ENCODE results near the gene CFAP52.
"Not testable (repeated sequence)": the region's sequence is repeated elsewhere in the genome, so short reads cannot be mapped to it uniquely, and the experiment has no call there.

Gene CFAP52

DNA sequence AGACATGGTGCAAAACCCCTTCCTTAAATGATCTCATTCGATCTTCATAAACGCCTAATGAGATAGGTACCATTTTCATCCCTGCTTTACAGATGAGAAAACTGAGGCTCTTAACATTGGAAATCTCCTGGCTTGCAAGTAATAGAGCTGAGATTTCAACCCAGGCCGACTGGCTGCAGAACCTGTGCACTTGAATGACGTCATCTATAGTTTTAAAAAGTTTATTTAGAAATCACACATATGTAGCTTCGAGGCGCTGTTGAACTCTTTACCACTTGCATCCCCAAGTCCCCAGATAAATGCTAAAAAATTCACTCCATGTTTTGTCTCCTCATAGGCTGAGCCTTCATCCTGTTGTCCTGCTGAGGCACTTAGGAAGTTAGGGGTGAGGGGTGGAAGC lies 30.0 kb downstream of the CFAP52 start:
- no peak overlapping the region for H3K27ac ChIP-seq (ENCODE audit: low read depth, low read length)
- no peaks in the 10 kb centered on the region for H3K36me3 ChIP-seq (ENCODE audit: control insufficient read depth in 5 of 5, insufficient read depth in 5 of 5, low read length in 5 of 5)
- H3K9me3 ChIP-seq (ENCODE audit: control insufficient read depth in 5 of 5, low read length in 5 of 5), result no peaks in the 10 kb centered on the region
- no peaks in the 10 kb centered on the region for H3K27me3 ChIP-seq (ENCODE audit: control insufficient read depth in 5 of 5, insufficient read depth in 4 of 5, low read length in 5 of 5)
- H3K4me3 ChIP-seq (ENCODE audit: low read depth in 1 of 5, low read length in 5 of 5), result no peak overlapping the region
- no peak overlapping the region for H3K9ac ChIP-seq (ENCODE audit: low read length in 5 of 5)
- H3K4me1 ChIP-seq (ENCODE audit: control insufficient read depth in 5 of 5, insufficient read depth in 5 of 5, low read length in 5 of 5), result no peaks in the 10 kb centered on the region

DNA sequence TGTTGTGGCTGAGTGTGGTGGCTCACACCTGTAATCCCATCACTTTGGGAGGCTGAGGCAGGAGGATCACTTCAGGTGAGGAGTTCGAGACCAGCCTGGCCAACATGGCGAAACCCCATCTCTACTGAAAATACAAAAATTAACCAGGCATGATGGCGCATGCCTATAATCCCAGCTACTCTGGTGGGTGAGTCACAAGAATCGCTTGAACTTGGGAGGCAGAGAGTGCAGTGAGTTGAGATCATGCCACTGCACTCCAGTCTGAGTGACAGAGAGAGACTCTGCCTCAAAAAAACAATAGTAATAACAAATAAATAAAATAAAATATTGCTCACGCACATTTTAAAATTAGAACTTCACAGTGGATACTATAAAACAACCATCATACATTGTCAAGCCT lies 30.6 kb downstream of the CFAP52 start:
- H3K27ac ChIP-seq (ENCODE audit: low read depth, low read length); H3K9me3 ChIP-seq (ENCODE audit: control insufficient read depth in 5 of 5, low read length in 5 of 5); H3K36me3 ChIP-seq (ENCODE audit: control insufficient read depth in 5 of 5, insufficient read depth in 5 of 5, low read length in 5 of 5); H3K4me1 ChIP-seq (ENCODE audit: control insufficient read depth in 5 of 5, insufficient read depth in 5 of 5, low read length in 5 of 5); H3K27me3 ChIP-seq (ENCODE audit: control insufficient read depth in 5 of 5, insufficient read depth in 4 of 5, low read length in 5 of 5); H3K9ac ChIP-seq (ENCODE audit: low read length in 5 of 5); H3K4me3 ChIP-seq (ENCODE audit: low read depth in 1 of 5, low read length in 5 of 5): not testable (repeated sequence)

GRCh38 chr17:9611557-9611956 lies 35.1 kb downstream of the CFAP52 start:
- Histone ChIP-seq H3K4me3 (ENCODE audit: low read depth in 1 of 5, low read length in 5 of 5) (no peak overlapping the region), H3K36me3 (ENCODE audit: control insufficient read depth in 5 of 5, insufficient read depth in 5 of 5, low read length in 5 of 5) (no peaks in the 10 kb centered on the region), H3K27me3 (ENCODE audit: control insufficient read depth in 5 of 5, insufficient read depth in 4 of 5, low read length in 5 of 5) (no peaks in the 10 kb centered on the region), H3K4me1 (ENCODE audit: control insufficient read depth in 5 of 5, insufficient read depth in 5 of 5, low read length in 5 of 5) (no peaks in the 10 kb centered on the region), H3K9me3 (ENCODE audit: control insufficient read depth in 5 of 5, low read length in 5 of 5) (no peaks in the 10 kb centered on the region), H3K27ac (ENCODE audit: low read depth, low read length) (no peak overlapping the region), H3K9ac (ENCODE audit: low read length in 5 of 5) (no peak overlapping the region)

- Histone ChIP-seq H3K9ac (ENCODE audit: low read length in 5 of 5) (no peak overlapping the region), H3K36me3 (ENCODE audit: control insufficient read depth in 5 of 5, insufficient read depth in 5 of 5, low read length in 5 of 5) (no peaks in the 10 kb centered on the region), H3K27me3 (ENCODE audit: control insufficient read depth in 5 of 5, insufficient read depth in 4 of 5, low read length in 5 of 5) (no peaks in the 10 kb centered on the region), H3K27ac (ENCODE audit: low read depth, low read length) (no peak overlapping the region), H3K9me3 (ENCODE audit: control insufficient read depth in 5 of 5, low read length in 5 of 5) (no peaks in the 10 kb centered on the region), H3K4me3 (ENCODE audit: low read depth in 1 of 5, low read length in 5 of 5) (no peak overlapping the region), H3K4me1 (ENCODE audit: control insufficient read depth in 5 of 5, insufficient read depth in 5 of 5, low read length in 5 of 5) (no peaks in the 10 kb centered on the region)
Observed at GRCh38 chr17:9612006-9612405, 35.6 kb downstream of the CFAP52 start.

GRCh38 chr17:9615486-9615885 lies 39.0 kb downstream of the CFAP52 start:
- Histone ChIP-seq H3K4me1 (ENCODE audit: control insufficient read depth in 5 of 5, insufficient read depth in 5 of 5, low read length in 5 of 5) (no peaks in the 10 kb centered on the region), H3K27me3 (ENCODE audit: control insufficient read depth in 5 of 5, insufficient read depth in 4 of 5, low read length in 5 of 5) (no peaks in the 10 kb centered on the region), H3K4me3 (ENCODE audit: low read depth in 1 of 5, low read length in 5 of 5) (no peak overlapping the region), H3K36me3 (ENCODE audit: control insufficient read depth in 5 of 5, insufficient read depth in 5 of 5, low read length in 5 of 5) (no peaks in the 10 kb centered on the region), H3K9me3 (ENCODE audit: control insufficient read depth in 5 of 5, low read length in 5 of 5) (no peaks in the 10 kb centered on the region), H3K9ac (ENCODE audit: low read length in 5 of 5) (no peak overlapping the region), H3K27ac (ENCODE audit: low read depth, low read length) (no peak overlapping the region)

DNA sequence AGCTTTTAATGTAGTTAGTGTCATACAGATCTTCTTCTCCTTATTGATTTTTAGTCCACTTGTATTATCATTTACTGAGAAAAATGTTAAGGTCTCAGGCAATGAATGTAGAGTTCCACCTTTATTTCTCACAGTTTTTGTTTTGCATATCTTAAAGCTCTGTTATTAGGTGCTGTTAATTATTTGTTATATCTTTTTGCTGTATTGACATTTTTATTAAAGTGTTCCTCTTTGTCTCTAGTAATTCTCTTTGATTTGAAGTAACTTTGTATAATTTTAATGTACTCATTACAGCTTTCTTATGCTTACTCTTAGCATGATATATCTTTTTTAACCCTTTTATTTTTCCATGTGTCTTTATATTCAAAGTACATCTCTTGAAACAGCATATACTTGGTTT lies 46.5 kb downstream of the CFAP52 start:
- H3K9me3 ChIP-seq (ENCODE audit: control insufficient read depth in 5 of 5, low read length in 5 of 5), result peaks cover 4 to 28% (median 26%) of the 10 kb centered on the region in 5 donors
- no peak overlapping the region for H3K4me3 ChIP-seq (ENCODE audit: low read depth in 1 of 5, low read length in 5 of 5)
- no peaks in the 10 kb centered on the region for H3K36me3 ChIP-seq (ENCODE audit: control insufficient read depth in 5 of 5, insufficient read depth in 5 of 5, low read length in 5 of 5)
- no peaks in the 10 kb centered on the region for H3K4me1 ChIP-seq (ENCODE audit: control insufficient read depth in 5 of 5, insufficient read depth in 5 of 5, low read length in 5 of 5)
- H3K27me3 ChIP-seq (ENCODE audit: control insufficient read depth in 5 of 5, insufficient read depth in 4 of 5, low read length in 5 of 5), result no peaks in the 10 kb centered on the region
- H3K9ac ChIP-seq (ENCODE audit: low read length in 5 of 5), result no peak overlapping the region
- no peak overlapping the region for H3K27ac ChIP-seq (ENCODE audit: low read depth, low read length)

DNA sequence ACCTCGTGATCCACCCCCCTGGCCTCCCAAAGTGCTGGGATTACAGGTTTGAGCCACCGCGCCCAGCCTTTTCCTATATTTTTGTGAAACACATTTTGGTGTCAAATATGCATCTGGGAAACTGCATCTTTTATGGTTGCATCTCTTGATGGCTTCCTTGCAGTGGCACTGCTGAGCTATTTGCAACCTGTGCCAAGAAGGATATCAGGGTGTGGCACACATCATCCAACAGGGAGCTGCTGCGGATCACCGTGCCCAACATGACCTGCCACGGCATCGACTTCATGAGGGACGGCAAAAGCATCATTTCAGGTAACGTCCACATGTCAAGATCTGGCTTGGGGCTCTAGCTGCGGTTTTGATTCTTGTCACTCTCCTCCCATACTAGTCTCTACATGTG lies 52.1 kb downstream of the CFAP52 start:
- Histone ChIP-seq H3K4me3 (ENCODE audit: low read depth in 1 of 5, low read length in 5 of 5) (no peak overlapping the region), H3K36me3 (ENCODE audit: control insufficient read depth in 5 of 5, insufficient read depth in 5 of 5, low read length in 5 of 5) (no peaks in the 10 kb centered on the region), H3K27me3 (ENCODE audit: control insufficient read depth in 5 of 5, insufficient read depth in 4 of 5, low read length in 5 of 5) (peaks cover 0 to 2% (median 0%) of the 10 kb centered on the region in 5 donors), H3K9ac (ENCODE audit: low read length in 5 of 5) (no peak overlapping the region), H3K4me1 (ENCODE audit: control insufficient read depth in 5 of 5, insufficient read depth in 5 of 5, low read length in 5 of 5) (no peaks in the 10 kb centered on the region), H3K9me3 (ENCODE audit: control insufficient read depth in 5 of 5, low read length in 5 of 5) (peaks cover 4 to 15% (median 10%) of the 10 kb centered on the region in 5 donors), H3K27ac (ENCODE audit: low read depth, low read length) (no peak overlapping the region)

DNA sequence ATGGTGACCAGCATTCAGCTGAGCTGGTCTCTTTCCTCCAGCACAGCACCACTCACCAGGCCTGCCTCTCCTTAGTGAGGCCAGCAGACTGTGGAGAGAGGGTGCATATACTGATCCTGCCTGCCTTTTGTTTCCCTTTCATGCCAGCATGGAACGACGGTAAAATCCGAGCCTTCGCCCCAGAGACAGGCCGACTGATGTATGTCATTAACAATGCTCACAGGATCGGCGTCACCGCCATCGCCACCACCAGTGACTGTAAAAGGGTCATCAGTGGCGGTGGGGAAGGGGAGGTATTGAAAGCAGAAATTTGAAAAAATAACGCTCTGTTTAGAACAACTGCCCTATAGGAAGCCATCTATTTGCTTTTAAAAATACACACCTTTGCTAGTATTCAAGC lies 56.3 kb downstream of the CFAP52 start:
- no peaks in the 10 kb centered on the region for H3K9me3 ChIP-seq (ENCODE audit: control insufficient read depth in 5 of 5, low read length in 5 of 5)
- no peak overlapping the region for H3K9ac ChIP-seq (ENCODE audit: low read length in 5 of 5)
- no peak overlapping the region for H3K4me3 ChIP-seq (ENCODE audit: low read depth in 1 of 5, low read length in 5 of 5)
- peaks cover 0 to 6% (median 3%) of the 10 kb centered on the region in 5 donors for H3K27me3 ChIP-seq (ENCODE audit: control insufficient read depth in 5 of 5, insufficient read depth in 4 of 5, low read length in 5 of 5)
- H3K27ac ChIP-seq (ENCODE audit: low read depth, low read length), result no peak overlapping the region
- no peaks in the 10 kb centered on the region for H3K4me1 ChIP-seq (ENCODE audit: control insufficient read depth in 5 of 5, insufficient read depth in 5 of 5, low read length in 5 of 5)
- no peaks in the 10 kb centered on the region for H3K36me3 ChIP-seq (ENCODE audit: control insufficient read depth in 5 of 5, insufficient read depth in 5 of 5, low read length in 5 of 5)

DNA sequence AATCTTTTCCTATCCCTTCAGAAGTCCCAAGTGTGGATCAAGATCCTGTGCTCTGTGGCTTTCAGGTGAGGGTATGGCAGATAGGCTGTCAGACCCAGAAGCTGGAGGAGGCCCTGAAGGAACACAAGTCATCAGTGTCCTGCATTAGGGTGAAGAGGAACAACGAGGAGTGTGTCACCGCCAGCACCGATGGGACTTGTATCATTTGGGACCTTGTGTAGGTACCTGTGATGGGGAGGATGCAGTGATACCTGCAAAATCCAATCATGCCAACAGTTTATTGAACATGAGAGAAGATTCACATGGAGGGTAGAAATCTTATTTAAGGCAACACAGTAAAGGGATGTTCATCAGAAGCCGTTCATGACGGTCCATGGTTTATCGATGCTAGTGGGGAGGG lies 58.9 kb downstream of the CFAP52 start:
- Histone ChIP-seq H3K27ac (ENCODE audit: low read depth, low read length) (no peak overlapping the region), H3K36me3 (ENCODE audit: control insufficient read depth in 5 of 5, insufficient read depth in 5 of 5, low read length in 5 of 5) (no peaks in the 10 kb centered on the region), H3K4me3 (ENCODE audit: low read depth in 1 of 5, low read length in 5 of 5) (no peak overlapping the region), H3K9me3 (ENCODE audit: control insufficient read depth in 5 of 5, low read length in 5 of 5) (peaks cover 0 to under 1% (median 0%) of the 10 kb centered on the region in 5 donors), H3K4me1 (ENCODE audit: control insufficient read depth in 5 of 5, insufficient read depth in 5 of 5, low read length in 5 of 5) (no peaks in the 10 kb centered on the region), H3K9ac (ENCODE audit: low read length in 5 of 5) (no peak overlapping the region), H3K27me3 (ENCODE audit: control insufficient read depth in 5 of 5, insufficient read depth in 4 of 5, low read length in 5 of 5) (peaks cover 0 to 9% (median 3%) of the 10 kb centered on the region in 5 donors)

DNA sequence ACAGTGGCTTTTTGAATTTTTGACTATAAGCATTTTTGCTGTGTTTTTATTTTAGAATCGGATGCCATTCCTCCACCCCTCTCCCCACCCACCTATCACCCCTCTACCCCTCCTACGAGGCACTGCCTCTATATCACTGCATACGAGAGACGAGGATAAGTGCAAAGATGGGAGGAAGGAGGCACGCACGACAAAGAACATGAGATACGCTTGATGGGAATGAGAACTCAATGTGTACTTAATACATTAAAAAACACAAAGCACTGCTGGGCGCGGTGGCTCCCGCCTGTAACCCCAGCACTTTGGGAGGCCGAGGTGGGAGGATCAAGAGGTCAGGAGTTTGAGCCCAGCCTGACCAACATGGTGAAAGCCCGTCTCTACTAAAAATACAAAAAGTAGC lies 60.1 kb downstream of the CFAP52 start:
- H3K27me3 ChIP-seq (ENCODE audit: control insufficient read depth in 5 of 5, insufficient read depth in 4 of 5, low read length in 5 of 5), result peaks cover 0 to 12% (median 3%) of the 10 kb centered on the region in 5 donors

DNA sequence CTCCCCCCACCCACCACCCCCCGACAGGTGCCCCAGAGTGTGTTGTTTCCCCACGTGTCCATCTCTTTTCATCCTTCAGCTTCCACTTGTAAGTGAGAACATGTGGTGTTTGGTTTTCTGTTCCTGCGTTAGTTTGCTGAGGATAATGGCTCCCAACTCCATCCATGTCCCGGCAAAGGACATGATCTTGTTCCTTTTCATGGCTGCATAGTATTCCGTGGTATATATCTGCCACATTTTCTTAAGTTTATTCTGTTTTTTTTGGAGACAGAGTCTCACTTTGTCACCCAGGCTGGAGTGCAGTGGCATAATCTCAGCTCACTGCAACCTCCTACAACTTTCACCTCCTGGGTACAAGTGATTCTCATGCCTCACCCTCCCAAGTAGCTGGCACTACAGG lies 63.9 kb downstream of the CFAP52 start:
- Histone ChIP-seq H3K27me3 (ENCODE audit: control insufficient read depth in 5 of 5, insufficient read depth in 4 of 5, low read length in 5 of 5) (peaks cover 0 to 21% (median 8%) of the 10 kb centered on the region in 5 donors), H3K4me1 (ENCODE audit: control insufficient read depth in 5 of 5, insufficient read depth in 5 of 5, low read length in 5 of 5) (peaks cover 2 to 10% (median 10%) of the 10 kb centered on the region in 5 donors)
- H3K36me3 ChIP-seq (ENCODE audit: control insufficient read depth in 5 of 5, insufficient read depth in 5 of 5, low read length in 5 of 5); H3K4me3 ChIP-seq (ENCODE audit: low read depth in 1 of 5, low read length in 5 of 5); H3K27ac ChIP-seq (ENCODE audit: low read depth, low read length); H3K9me3 ChIP-seq (ENCODE audit: control insufficient read depth in 5 of 5, low read length in 5 of 5); H3K9ac ChIP-seq (ENCODE audit: low read length in 5 of 5): not testable (repeated sequence)

More for the DNA sequence above, 60.1 kb downstream of the CFAP52 start:
- no peaks in the 10 kb centered on the region for H3K4me1 ChIP-seq (ENCODE audit: control insufficient read depth in 5 of 5, insufficient read depth in 5 of 5, low read length in 5 of 5)
- no peak overlapping the region for H3K4me3 ChIP-seq (ENCODE audit: low read depth in 1 of 5, low read length in 5 of 5)
- H3K9me3 ChIP-seq (ENCODE audit: control insufficient read depth in 5 of 5, low read length in 5 of 5), result peaks cover 0 to 4% (median 0%) of the 10 kb centered on the region in 5 donors
- no peak overlapping the region for H3K9ac ChIP-seq (ENCODE audit: low read length in 5 of 5)
- H3K36me3 ChIP-seq (ENCODE audit: control insufficient read depth in 5 of 5, insufficient read depth in 5 of 5, low read length in 5 of 5), result no peaks in the 10 kb centered on the region
- no peak overlapping the region for H3K27ac ChIP-seq (ENCODE audit: low read depth, low read length)
